HFF-Myc (cell line): Measurements from ENCODE around the gene BLTP3B.
A peak's percentile ranks its signal among the peaks of the same experiment; 100 is the strongest.

Source experiments
- DNase-seq: peaks from one replicate; pipeline ENCODE4 v3.0.0-alpha.2; 2011; ENCODE audit warnings: low read depth; ENCODE audit errors: extremely low read depth
- H3K4me3 ChIP-seq: replicated peaks from 2 replicates; pipeline ENCODE4 v1.5.1; 2011; ENCODE audit warnings: low read depth, mild to moderate bottlenecking, control low read depth, low read length
- TF ChIP-seq, protein P1 (sequence below): IDR thresholded peaks from 2 replicates; pipeline ENCODE4 v1.5.1; 2012; ENCODE audit warnings: mild to moderate bottlenecking, low read depth, low read length, control low read depth; ENCODE audit errors: missing control alignments

The BLTP3B gene

DNA sequence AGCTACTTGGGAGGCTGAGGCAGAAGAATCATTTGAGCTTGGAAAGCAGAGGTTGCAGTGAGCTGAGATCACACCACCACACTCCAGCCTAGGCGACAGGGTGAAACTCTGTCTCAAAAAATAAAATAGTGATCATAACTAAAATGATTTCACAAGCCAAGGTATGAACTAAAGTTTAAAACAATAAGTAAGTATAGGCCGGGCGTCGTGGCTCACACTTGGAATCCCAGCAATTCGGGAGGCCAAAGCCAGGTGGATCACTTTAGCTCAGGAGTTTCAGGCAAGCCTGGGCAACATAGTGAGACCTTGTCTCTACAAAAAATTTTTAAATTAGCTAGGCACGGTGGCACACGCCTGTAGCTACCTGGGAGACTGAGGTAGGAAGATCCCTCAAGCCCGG lies 27.4 kb downstream of the BLTP3B start:
- TF ChIP-seq, protein P1, sequence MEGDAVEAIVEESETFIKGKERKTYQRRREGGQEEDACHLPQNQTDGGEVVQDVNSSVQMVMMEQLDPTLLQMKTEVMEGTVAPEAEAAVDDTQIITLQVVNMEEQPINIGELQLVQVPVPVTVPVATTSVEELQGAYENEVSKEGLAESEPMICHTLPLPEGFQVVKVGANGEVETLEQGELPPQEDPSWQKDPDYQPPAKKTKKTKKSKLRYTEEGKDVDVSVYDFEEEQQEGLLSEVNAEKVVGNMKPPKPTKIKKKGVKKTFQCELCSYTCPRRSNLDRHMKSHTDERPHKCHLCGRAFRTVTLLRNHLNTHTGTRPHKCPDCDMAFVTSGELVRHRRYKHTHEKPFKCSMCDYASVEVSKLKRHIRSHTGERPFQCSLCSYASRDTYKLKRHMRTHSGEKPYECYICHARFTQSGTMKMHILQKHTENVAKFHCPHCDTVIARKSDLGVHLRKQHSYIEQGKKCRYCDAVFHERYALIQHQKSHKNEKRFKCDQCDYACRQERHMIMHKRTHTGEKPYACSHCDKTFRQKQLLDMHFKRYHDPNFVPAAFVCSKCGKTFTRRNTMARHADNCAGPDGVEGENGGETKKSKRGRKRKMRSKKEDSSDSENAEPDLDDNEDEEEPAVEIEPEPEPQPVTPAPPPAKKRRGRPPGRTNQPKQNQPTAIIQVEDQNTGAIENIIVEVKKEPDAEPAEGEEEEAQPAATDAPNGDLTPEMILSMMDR: no peak
- H3K4me3 ChIP-seq: no peak overlapping the region
- DNase-seq: no peak

DNA sequence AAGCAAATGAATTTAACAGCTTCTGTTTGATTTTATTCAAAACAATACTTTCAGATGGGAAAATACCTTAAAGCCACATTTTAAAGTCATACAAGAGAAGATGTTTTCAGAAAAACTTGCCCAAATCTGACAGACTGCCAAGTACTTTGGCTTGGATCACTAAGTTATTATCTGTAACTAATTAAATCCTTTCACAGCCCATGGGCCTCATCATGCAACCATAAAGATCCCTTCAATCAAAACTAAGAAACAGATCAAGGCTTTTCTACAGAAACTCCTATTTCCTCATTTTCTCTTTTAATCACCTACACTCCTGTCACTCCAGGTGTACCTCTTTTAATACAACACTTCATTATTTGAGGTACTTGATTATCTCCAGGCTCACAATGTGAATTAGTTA lies 28.1 kb downstream of the BLTP3B start:
- TF ChIP-seq, protein P1: no peak
- peak; percentile 12 for DNase-seq
- H3K4me3 ChIP-seq: no peak overlapping the region

DNA sequence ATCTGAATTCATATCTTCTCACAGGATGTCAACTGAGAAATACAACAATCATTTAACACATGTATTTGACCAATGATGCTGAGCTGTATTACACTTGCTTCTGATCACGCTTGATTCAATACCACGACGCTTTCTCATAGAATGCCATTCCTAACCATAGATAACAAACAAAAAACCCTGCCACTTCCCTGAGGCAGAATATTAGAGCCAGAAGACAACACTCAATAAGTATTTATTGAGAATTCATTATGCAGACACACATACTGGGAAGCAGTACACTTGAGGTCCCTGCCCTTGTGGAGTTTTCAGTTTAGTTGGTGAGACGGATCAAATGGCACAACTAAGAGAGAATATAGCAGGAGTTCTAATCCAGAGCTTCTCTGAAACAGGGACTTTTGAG lies 32.4 kb downstream of the BLTP3B start:
- DNase-seq: no peak
- TF ChIP-seq, protein P1: no peak
- no peak overlapping the region for H3K4me3 ChIP-seq

DNA sequence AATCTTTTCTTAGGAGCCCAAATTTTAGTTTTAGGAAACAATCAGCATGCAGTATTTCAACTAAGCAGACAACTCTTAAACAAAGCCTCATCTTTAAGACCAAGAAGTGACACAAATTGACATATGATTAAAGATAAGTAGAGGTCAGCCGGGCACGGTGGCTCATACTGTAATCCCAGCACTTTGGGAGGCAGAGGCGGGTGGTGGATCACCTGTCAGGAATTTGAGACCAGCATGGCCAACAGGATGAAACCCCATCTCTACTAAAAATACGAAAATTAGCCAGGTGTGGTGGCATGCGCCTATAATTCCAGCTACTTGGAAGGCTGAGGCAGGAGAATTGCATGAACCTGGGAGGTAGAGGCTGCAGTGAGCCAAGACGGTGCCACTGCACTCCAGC lies 35.8 kb downstream of the BLTP3B start:
- TF ChIP-seq, protein P1: no peak
- no peak for DNase-seq
- no peak overlapping the region for H3K4me3 ChIP-seq

DNA sequence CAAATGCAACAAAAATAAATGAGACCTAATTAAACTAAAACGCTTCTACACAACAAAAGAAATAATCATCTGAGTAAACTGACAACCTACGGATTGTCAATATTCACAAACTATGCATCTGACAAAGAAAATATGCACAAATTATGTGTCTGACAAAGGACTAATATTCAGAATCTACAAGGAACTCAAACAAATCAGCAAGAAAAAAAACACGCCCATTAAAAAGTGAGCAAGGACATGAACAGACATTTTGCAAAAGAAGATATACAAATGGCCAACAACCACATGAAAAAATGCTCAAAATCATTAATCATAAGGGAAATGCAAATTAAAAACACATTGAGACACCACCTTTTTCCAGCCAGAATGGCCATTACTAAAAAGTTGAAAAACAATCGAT lies 37.0 kb downstream of the BLTP3B start:
- TF ChIP-seq, protein P1: no peak
- H3K4me3 ChIP-seq: no peak overlapping the region

DNA sequence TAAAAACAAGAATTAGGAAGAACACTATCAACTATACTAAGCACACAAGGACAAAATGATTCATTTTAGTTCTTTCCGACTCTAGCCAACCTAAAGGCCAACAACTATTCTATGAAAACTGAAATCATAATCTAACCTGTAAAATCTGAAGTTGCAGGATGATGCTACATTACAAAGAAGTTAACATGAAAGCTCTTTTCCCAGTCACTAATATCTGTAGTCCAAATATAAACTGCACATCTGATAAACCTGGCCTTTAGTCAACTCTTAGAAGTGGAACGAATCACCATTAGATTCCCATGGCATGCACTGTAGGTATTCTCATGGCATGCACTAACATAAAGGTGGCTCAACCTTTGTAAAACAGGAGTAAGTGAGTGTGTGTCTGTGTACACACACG lies 41.7 kb downstream of the BLTP3B start:
- TF ChIP-seq, protein P1: no peak
- DNase-seq: no peak

More for the DNA sequence above, 37.0 kb downstream of the BLTP3B start:
- no peak for DNase-seq

More for the DNA sequence above, 41.7 kb downstream of the BLTP3B start:
- H3K4me3 ChIP-seq: no peak overlapping the region
